HG03159 (cell line): ENCODE measurements around the gene DIDO1.

Experiments
- ATAC-seq: cut with Tn5 transposase; IDR thresholded peaks from one replicate; pipeline ENCODE4 v1.9.1; 2021; ENCODE audit warnings: mild to moderate bottlenecking, moderate library complexity; ENCODE audit not compliant: unreplicated experiment

Gene DIDO1

DNA sequence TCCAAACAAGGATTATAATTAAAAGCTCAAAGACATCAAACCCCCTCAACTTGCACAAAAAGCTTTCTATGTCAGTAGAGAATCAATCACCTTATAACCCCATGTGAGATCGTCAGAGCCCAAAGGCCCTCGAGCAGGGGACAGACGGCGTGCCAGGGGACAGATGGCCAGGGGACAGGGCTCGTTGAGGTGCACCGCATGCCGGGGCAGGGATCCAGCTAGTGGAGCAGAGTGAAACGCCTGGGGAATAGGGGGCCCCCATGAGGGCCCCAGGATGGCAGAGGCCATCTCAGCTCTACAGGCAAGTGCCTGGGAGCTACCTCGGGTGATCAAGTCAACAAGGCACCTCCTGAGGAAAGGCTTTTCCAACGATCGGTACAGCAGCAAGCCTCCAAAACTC, 28.6 kb downstream of the DIDO1 start:
- no peak for ATAC-seq

DNA sequence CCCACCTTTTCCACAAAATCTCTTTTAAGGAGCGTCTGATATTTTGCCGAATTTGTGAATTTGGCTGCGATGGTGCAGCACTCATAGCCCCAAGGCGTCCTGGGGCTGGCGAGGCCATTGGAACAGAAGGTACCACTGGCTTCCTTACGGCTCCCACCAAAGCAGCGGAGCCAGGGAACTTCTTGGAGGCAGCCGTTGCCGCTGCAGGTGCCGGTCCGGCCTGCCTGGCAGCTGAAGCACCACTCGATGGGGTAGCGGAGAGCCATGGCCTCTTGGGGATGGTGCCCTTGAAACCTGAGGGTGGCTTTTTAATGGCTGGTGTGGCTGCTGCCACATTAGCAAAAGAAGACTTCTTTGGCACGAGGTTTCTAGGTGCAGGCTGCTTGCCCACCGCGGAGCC, 29.8 kb downstream of the DIDO1 start:
- no peak for ATAC-seq

DNA sequence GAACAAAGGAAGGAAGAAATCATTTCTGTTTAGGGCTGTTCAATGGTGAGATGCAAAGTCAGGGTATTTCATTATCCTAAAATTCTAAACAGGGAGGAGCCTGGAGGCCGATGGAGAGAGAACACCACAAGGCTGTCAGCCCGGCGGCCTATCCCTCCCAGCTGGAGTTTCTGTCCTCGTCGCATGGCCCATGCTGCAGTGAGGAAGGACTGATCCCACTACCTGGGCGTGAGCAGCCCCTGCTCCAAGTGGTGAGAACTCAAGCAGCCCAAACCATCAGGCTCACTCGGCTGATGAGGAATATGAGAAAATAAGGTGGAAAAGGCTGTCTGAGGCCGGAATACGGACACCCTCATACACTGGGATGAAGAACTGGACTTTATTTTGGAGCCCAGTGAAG, 30.8 kb downstream of the DIDO1 start:
- ATAC-seq: no peak

DNA sequence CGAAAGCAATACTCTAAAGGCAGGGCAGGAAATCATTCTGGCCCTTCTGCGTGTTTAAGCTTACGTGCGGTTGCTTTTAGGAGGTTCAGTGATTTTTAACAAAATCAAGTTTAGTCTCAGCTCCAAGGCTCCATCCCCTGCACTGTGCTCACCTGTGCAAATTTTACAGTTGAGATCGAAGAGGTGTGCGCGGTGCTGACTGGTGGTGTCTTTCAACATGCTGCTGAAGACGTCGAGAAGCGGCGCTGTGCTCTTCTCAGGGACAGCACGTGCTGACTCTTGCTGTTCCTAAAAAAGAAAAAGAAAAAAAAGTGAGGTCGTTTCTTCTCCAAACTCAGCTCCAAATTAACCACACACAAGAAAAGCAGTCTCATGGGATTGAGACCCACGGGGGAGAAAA, 32.0 kb downstream of the DIDO1 start:
- ATAC-seq: no peak

DNA sequence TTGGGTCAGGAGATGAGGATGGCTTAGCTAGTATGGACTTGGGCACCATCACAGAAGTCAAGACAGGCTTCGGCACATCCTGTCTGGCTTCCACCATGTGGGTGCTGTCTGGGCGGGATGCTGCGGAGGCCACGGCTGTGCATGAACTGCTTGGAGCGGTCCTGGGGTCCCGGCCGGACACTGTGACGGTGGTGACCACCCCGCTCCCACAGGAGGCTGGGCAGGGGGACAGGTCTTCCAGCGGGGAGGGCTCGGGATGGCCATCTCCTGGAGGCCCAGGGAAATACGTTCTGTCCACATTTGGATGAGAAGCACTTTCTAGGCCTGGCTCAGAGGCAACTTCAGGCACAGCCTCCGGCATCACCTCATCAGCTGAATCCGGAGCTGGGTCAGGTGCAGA, 32.6 kb downstream of the DIDO1 start:
- no peak for ATAC-seq

DNA sequence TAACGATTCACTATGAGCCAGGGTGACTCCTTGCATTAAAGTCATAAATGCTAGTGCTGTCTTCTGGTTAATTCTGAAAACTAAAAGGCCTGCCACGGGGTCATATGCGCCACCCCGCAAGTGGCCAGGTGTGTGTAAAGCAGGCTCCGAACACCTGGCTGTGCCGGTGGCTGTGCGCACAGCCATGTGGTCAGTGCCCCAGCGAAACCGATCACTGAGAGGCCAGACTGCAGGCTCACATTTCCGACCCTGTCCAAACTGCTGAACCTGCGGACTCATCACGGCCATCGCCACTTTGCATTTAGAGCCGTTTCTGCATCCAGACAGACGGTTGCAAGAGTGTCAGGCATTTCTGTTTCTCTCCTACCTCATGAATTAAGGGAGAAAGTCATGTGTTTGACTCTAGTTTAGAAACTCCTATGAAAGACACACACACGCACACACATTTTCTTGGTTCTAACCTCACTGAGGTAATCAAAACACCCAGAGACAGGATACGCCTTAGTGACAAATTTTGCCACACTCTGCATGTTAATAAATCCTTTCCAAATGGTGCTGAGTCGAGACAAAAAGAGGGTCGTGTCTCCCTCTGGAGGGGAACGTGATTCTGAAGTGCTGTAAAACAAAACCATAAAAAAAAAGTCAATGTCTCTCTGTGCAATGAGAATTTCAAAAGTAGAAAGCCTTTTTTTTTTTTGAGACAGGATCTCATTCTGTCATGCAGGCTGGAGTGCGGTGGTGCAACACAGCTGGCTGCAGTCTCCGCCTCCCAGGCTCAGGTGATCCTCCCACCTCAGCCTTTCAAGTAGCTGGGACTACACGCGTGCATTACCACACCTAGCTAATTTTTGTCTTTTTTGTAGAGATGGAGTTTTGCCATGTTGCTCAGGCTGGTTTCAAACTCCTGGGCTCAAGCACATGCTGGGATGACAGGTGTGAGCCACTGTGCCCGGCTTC, 33.7 kb downstream of the DIDO1 start:
- ATAC-seq: no peak

DNA sequence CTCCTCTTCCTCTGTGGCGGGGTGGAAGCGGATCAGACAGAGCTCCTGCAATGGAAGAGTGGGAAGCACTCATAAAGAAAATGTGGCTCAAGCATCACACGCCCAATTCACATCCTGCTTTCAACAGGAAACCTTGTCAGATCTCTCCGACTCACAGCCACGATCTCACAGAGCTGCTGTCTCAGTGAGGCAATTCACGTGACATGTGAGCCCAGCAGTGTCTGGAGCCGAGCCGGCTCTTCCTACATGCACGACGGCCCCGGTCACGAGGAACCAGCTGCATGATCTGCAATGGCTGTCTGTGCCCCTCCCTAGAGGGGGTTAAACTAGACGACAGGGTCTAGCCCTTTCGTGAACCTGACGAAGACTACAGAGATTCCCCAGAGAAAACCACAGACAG, 35.2 kb downstream of the DIDO1 start:
- ATAC-seq: no peak

DNA sequence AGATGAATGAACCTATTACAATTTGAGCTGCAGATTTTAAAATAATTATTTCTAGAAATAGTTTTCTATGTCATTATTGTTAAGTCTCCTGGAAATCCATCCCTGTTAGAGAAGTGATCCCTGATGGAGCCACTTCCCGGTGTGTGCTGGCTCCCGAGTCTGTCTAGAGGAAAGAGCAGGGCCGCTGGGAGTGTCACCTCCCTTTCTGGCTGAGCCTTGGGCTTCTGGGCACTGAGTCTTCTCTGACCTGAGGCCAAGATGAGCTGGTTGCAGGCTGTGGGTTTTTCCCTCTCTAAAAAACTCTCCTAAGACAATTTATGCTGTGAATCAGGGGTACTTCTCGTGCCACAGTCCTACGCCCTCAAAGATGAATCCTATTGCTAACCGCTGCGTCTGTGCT, 35.9 kb downstream of the DIDO1 start:
- no peak for ATAC-seq

DNA sequence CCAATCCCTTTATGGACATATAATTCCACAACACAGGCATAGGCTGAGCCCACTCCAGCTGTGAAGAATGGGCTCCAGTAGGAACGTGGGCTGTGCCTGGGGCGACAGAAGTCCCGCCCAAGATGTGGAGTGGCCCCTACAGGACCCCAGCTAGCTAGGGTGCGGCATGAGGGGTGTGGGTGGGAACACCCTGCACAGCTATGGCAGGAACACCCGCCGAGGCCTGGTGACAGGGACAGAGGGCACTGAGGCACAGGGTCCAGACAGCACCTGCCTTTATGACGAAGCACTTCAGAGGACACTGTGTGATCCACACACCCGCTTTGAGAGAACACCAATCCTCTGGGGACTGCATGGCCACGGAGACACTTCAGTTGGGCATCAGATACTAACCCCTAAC, 36.4 kb downstream of the DIDO1 start:
- ATAC-seq: no peak

DNA sequence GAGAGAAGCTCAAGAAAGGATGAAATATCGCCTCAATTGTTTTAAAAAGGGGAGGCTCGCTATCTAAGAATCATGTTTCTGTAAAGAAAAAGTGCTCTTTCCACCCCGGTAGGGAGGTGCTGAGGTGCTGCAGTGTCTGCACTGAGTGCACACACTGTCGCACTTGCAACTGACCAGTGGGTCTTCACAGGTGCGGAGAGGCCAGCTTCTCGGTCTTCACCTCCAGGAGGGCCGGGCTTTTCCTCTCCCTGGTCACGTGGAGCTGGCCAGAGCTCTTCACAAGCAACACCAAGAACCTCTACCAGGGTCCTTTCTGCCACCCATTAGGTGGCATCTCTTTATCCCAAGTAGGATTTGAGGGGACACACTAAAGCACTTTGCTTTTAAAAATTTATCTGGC, 36.9 kb downstream of the DIDO1 start:
- no peak for ATAC-seq

DNA sequence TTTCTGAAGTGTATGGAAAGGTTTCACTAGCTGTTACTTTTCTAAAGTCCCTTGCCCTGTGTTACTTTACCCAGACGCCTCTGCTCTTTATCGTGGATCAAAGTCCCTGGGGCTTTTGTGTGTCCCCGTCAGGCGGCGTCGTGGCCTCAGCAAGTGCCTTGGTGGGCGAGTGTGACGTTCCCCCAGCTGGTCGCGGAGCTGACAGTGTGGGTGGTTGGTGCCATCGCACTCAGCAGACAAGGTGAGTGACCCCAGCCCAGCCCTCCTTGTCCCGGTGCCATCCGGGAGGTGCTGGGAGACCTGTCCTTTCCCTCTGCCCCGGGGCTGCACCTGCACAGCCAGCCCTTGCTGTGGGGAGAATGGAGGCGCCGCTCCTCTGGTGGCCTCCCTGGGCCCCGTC, 37.4 kb downstream of the DIDO1 start:
- ATAC-seq: no peak

DNA sequence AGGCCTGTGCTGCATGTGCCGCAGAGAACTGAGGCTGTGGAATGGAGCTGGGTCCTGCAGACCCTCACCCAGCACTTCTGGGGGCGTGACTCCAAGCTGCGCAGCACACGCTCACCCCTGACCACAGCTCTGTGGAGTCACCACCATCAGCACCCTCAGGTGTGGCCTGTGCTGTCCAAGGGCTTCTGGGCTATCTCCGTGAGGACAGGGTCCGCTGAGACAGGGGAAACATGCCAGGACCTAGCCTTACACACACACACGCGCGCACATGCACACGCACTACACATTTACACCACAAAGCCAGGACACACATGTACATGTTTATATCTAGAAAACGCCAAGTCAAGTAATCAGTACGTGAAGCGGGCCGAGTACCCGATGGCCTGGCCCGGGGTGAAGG, 37.9 kb downstream of the DIDO1 start:
- ATAC-seq: no peak

DNA sequence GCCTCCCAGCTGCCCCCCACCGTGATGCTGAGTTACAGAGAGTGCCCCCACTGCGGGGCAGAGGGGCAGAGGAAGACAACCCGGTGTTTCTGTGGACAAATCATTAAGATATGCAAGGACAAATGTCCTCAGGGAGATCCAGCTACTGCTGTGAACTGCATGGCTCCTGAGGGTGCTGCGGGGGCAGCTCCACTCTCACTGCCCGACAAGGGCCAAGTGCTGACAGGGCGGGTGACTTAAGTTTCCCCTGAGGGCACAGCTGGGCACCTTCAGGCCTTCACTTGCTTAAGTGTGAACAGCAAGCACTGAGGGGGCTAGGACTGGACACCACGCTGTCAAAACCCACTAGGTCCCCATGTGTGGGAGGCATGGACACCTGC, 38.5 kb downstream of the DIDO1 start:
- ATAC-seq: no peak

DNA sequence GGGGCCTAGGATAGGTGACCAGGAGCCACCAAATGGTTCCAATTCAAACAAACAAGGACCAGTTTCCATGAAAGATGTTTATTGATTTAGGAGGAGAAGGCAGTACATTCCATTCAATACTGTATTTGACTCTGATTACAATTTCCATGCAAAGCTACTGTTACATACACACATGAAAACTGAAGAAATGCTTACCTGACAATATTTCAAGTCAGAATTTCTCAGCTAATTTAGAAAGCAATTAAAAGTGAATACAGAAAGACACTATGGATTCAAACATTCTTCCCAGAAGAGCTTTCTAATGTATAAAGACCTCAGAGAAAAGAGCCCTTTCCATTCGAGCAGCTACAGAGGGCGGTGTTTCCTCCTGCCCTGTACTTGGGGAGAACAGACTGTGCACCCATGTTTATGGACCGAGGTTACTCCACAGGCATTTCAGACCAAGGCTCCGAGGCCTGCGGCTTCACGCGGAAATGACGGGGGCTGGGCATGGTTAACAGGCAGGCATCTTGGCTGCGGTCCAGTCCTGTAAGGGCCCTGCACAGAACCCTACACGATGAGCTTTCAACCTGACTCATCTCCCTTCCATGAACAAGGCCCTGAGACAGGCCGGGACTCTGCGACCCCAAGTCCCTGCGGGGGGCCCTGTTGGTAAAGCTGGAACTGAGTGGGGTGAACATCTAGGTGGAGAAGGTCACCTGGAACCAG, 39.0 kb downstream of the DIDO1 start:
- ATAC-seq: no peak

DNA sequence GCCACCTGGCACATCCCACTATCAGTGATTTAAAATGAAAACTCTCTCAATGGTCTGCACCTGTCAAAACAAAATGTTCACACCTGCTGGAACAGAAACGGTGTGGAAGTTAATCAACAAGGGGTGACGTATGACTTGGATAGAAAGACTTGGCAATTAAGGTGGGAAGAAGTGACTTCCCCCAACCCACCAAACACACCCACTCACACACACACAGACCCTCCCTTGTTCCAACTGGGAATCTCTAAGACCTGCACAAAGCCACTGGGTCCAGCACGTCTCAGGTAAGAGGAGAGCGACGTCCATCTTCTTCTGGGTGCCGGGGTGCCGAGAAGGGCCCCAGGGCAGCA, 39.6 kb downstream of the DIDO1 start:
- ATAC-seq: no peak

DNA sequence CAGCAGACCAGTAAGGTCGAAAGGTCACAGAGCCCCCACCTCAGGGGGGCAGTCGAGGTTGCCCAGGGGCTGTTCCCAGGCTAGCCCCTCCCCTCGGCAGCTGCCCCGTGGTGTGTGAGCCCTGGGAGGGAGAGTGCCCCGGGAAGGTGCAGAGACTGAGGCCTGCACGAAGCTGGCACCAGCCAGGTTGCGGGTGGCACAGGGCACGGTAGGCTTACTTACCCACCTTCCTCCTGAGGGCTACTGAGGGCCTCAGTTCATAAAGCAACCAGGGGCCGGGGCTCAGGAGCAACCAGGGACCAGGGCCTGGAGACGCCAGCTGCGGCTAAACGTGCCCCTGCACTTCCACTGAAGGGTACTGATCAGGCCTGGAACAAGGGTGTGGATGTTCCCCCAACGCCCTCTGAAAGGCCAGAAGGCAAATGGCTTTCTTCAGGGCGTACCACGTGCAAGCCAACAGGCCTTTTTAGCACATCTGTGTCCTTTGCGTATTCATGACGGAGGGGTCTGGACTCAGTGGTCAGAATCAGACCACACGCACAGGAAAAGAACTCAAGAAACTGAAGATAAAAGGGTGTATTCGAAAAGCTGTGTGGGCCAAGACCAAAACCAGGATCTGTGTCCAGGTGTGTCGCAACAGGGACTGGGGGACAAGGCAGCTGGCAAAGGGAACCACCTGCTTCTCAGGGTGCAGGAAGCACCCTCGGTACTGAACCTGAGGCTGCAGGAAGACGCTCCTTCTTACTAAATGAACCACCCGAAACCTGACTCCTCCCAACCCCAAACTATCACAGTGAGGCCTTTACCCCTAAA, 40.2 kb downstream of the DIDO1 start:
- ATAC-seq: no peak

DNA sequence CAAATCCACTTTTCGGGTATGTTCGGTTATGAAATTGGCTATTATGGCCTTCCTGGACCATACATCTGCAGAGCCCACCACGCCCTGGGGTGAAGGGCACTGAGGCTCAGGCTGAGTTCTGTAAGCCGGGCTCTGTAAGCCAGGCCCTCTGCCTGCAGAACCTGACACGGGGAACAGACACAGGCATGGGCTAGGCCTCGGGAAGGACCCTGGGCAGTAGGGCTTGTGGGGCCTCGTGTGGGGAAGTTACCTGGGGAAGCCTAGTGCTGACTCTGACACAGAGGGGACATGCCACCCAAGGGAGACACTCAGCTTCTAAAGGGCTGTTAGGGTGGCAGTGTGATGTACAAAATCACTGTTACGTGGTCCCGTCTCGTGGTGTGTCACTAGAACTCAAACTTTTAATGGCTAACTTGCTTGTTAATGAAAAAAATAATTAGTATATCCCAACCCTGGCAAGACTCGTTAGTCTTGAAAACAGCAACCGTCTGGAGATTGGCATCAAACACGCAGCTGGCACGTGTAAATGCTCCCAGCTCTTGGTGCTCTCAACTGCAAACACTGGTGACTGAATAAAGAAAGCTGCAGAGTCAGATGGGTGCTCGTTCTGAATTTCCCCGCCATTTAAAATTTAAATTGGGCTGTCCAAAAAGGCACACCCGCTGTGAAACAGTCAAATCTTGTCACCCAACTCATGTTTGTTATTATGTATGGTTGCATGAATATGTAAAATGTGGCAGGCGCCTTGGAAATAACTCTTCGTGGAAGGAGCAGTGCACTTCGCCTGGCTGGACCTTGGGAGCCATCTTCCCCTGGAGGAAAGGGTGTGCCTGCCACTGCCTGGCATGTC, 41.0 kb downstream of the DIDO1 start:
- ATAC-seq: no peak

DNA sequence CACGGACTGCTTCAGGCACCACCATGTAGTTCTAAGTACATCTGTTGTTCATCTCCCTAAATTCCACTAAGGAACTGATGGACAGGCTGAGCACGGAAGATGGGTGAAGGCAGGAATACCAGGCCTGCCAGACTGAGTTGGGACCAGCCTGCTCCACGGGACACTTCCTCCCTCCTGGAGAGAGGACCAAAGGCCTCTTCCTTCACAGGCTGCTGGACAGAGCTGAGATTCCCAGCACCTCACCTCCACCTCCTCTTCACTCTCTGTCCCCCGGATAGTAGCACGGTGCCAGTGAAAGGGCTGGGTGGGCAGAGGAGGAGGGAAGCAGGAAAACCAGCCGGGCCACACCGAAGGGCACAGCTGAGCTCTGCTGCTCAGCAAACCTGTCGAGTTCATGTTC, 41.7 kb downstream of the DIDO1 start:
- ATAC-seq: no peak

DNA sequence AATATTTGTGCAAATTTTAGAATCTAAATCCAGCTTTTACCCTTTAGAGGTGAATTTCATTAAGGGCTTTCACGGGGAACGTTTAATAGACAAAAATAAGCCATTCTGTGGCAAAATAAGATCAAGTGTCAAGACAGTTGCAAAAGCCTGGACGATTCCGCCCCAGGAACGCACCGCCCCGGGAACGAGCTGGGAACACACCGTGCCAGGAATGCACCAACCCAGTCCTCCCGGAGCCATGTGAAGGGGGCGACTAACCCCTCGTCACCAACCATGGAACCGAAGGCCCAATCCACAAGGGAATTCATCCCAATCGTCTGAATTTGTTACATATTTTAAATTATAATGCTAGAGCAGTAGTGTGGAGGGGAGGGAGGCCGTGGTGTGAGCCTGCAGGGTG, 43.9 kb downstream of the DIDO1 start:
- no peak for ATAC-seq

DNA sequence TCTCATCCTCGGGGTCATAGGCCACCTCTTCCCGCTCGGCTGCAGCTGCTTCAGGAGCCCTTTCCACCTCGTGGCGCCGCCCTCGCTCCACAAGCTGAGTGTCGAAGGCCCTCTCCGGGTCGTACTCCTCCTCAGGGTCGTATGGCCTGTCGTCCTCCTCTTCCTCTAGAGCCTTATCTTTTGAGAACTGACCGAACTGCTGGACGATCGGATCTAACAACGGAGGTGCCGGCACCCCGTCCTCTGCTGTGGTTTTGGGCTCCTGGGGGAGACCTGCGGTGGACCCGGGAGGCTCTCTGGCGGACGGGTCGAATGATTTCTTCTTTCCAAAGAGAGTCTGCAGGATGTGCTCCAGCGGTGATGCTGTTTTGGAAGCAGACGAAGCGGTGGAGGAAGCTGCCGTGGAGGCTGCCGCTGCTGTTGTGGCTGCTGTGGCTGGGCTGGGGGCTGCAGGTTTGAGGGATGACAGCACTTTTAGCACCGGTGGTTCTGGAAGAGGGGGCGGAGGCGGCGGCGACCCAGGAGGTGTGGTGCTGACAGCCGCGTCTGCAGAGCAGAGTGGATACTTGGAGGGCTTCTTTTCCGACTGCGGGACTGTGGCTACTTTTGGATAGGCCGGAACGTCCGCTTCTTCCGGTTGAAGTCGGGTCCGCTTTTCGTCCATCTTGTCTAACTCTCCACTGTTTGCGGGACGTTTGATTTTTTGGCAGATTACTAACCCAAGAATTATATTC, 44.5 kb downstream of the DIDO1 start:
- no peak for ATAC-seq
